HG03457 (cell line): Measurements from ENCODE around the gene TANK.
A peak's percentile ranks its signal among the peaks of the same experiment; 100 is the strongest.

Experiments used
- ATAC-seq: cut with Tn5 transposase; IDR thresholded peaks from one replicate; pipeline ENCODE4 v1.9.1; 2021; ENCODE audit warnings: moderate number of reproducible peaks; ENCODE audit not compliant: unreplicated experiment

The TANK gene

GRCh38 chr2:161223139-161223732 is 63.0 kb downstream of the TANK start:
- ATAC-seq: no peak

- no peak for ATAC-seq
Measured at GRCh38 chr2:161228511-161229240, 68.4 kb downstream of the TANK start.

GRCh38 chr2:161230959-161231358 is 70.7 kb downstream of the TANK start:
- no peak for ATAC-seq

GRCh38 chr2:161232571-161232970 is 72.3 kb downstream of the TANK start:
- no peak for ATAC-seq

GRCh38 chr2:161233858-161234431 is 73.7 kb downstream of the TANK start:
- peak; percentile 38 for ATAC-seq

GRCh38 chr2:161234627-161235026 is 74.4 kb downstream of the TANK start:
- no peak for ATAC-seq

- peak; percentile 39 for ATAC-seq
Measured at GRCh38 chr2:161237392-161238264, 77.4 kb downstream of the TANK start.

- no peak for ATAC-seq
Measured at GRCh38 chr2:161238265-161238559, 78.0 kb downstream of the TANK start.

GRCh38 chr2:161238560-161239325 is 78.5 kb downstream of the TANK start:
- no peak for ATAC-seq

- ATAC-seq: no peak
Measured at GRCh38 chr2:161239326-161240109, 79.3 kb downstream of the TANK start.

- no peak for ATAC-seq
Measured at GRCh38 chr2:161241894-161242293, 81.7 kb downstream of the TANK start.

GRCh38 chr2:161243312-161243711 is 83.1 kb downstream of the TANK start:
- ATAC-seq: peak; percentile 26

- no peak for ATAC-seq
Measured at GRCh38 chr2:161243905-161244304, 83.7 kb downstream of the TANK start.

GRCh38 chr2:161244387-161245260 is 84.4 kb downstream of the TANK start:
- peak; percentile 94 for ATAC-seq

- ATAC-seq: no peak
Measured at GRCh38 chr2:161245261-161245553, 85.0 kb downstream of the TANK start.

GRCh38 chr2:161245671-161246070 is 85.4 kb downstream of the TANK start:
- no peak for ATAC-seq

- ATAC-seq: no peak
Measured at GRCh38 chr2:161246281-161246680, 86.1 kb downstream of the TANK start.

- ATAC-seq: peak; percentile 73
Measured at GRCh38 chr2:161250864-161251436, 90.7 kb downstream of the TANK start.
